WI38 (cell line): ENCODE measurements around the gene IL1R1.

Source experiments
- H3K4me3 ChIP-seq: 2 replicates; pipeline ENCODE4 v1.5.1; 2011; ENCODE audit warnings: low read depth, mild to moderate bottlenecking, control low read depth, low read length
- CTCF ChIP-seq: IDR thresholded peaks from 2 replicates; pipeline ENCODE4 v1.5.1; 2012; ENCODE audit warnings: low read depth, mild to moderate bottlenecking, control low read depth, low read length

The IL1R1 gene

GRCh38 chr2:102129082-102129481 lies 13.5 kb upstream of the IL1R1 start:
- TF ChIP-seq CTCF: no peak

GRCh38 chr2:102129951-102130646 lies 12.4 kb upstream of the IL1R1 start:
- TF ChIP-seq CTCF: no peak

More at GRCh38 chr2:102129082-102129481, 13.5 kb upstream of the IL1R1 start:
- H3K4me3 ChIP-seq: no peak overlapping the region

GRCh38 chr2:102130647-102130991 lies 11.9 kb upstream of the IL1R1 start:
- TF ChIP-seq CTCF: no peak

More at GRCh38 chr2:102129951-102130646, 12.4 kb upstream of the IL1R1 start:
- no peak overlapping the region for H3K4me3 ChIP-seq

GRCh38 chr2:102131564-102131963 lies 11.0 kb upstream of the IL1R1 start:
- no peak for TF ChIP-seq CTCF
- no peak overlapping the region for H3K4me3 ChIP-seq

More at GRCh38 chr2:102130647-102130991, 11.9 kb upstream of the IL1R1 start:
- no peak overlapping the region for H3K4me3 ChIP-seq

- TF ChIP-seq CTCF: no peak
- no peak overlapping the region for H3K4me3 ChIP-seq
Measured at GRCh38 chr2:102137138-102137537, 5.4 kb upstream of the IL1R1 start.

GRCh38 chr2:102138331-102138730 lies 4.2 kb upstream of the IL1R1 start:
- H3K4me3 ChIP-seq: no peak overlapping the region
- no peak for TF ChIP-seq CTCF

- no peak for TF ChIP-seq CTCF
- no peak overlapping the region for H3K4me3 ChIP-seq
Measured at GRCh38 chr2:102139851-102140250, 2.7 kb upstream of the IL1R1 start.
